WTC11 (cell line): ENCODE measurements around the gene GNG14. TPM values are rescaled to one million over a fixed set of nuclear protein-coding genes. Genes with fewer than 3 reads are reported as not detected.

Experiments used
- ATAC-seq: fragments of 200-7000 bp; cut with Tn5 transposase; 2 replicates; pipeline ENCODE4 v1.10.0; 2021; ENCODE audit warnings: mild to moderate bottlenecking, moderate library complexity
- CTCF ChIA-PET: fragments of 300-600 bp; sonication (Branson Sonifier 250); formaldehyde crosslinking; loops from one replicate; lab custom pipeline; 2021; ENCODE audit warnings: antibody characterized with exemption; lab: Charles Lee
- POLR2A ChIA-PET: fragments of 350-600 bp; sonication (Branson Sonifier 250); formaldehyde crosslinking; loops from one replicate; lab custom pipeline; 2021; ENCODE audit warnings: antibody characterized with exemption; lab: Charles Lee
- DNase-seq: peaks from one replicate; pipeline ENCODE4 v3.0.0; 2021; ENCODE audit warnings: low spot score
- H3K27ac Mint-ChIP-seq: 2 replicates; pipeline ENCODE4 v1.8.0; 2021; ENCODE audit warnings: mixed read lengths
- H3K27me3 Mint-ChIP-seq: 2 replicates; pipeline ENCODE4 v1.8.0; 2021; ENCODE audit warnings: low read depth, mild to moderate bottlenecking, moderate library complexity, mixed read lengths
- H3K36me3 Mint-ChIP-seq: 2 replicates; pipeline ENCODE4 v1.8.0; 2021; ENCODE audit warnings: mixed read lengths
- H3K4me1 Mint-ChIP-seq: 2 replicates; pipeline ENCODE4 v1.8.0; 2022; ENCODE audit warnings: mixed read lengths
- H3K4me3 Mint-ChIP-seq: 2 replicates; pipeline ENCODE4 v1.8.0; 2021; ENCODE audit warnings: mild to moderate bottlenecking, moderate library complexity, mixed read lengths
- H3K9me3 Mint-ChIP-seq: 2 replicates; pipeline ENCODE4 v1.8.0; 2021; ENCODE audit warnings: mixed read lengths
- ATF1 ChIP-seq: sonication (generic); formaldehyde crosslinking; IDR thresholded peaks from 2 replicates; pipeline ENCODE4 v1.8.1; 2023; ENCODE audit warnings: mild to moderate bottlenecking, moderate library complexity, missing genetic modification reagents
- EMX1 ChIP-seq: fragments of 250-450 bp; sonication (Bioruptor Pico); IDR thresholded peaks from 2 replicates; pipeline ENCODE4 v1.8.0; 2021; ENCODE audit warnings: mild to moderate bottlenecking
- ERG ChIP-seq: fragments of 250-450 bp; sonication (Bioruptor Pico); IDR thresholded peaks from 2 replicates; pipeline ENCODE4 v1.8.0; 2021; ENCODE audit warnings: mild to moderate bottlenecking
- ETV6 ChIP-seq: sonication (generic); formaldehyde crosslinking; IDR thresholded peaks from 2 replicates; pipeline ENCODE4 v1.8.1; 2022; ENCODE audit warnings: mild to moderate bottlenecking, missing genetic modification reagents
- FOXP4 ChIP-seq: sonication (generic); formaldehyde crosslinking; IDR thresholded peaks from 2 replicates; pipeline ENCODE4 v1.8.0; 2022; ENCODE audit warnings: mild to moderate bottlenecking, missing genetic modification reagents
- MAX ChIP-seq: sonication (generic); formaldehyde crosslinking; IDR thresholded peaks from 2 replicates; pipeline ENCODE4 v1.8.0; 2022; ENCODE audit warnings: mild to moderate bottlenecking, missing genetic modification reagents
- NR3C1 ChIP-seq: sonication (generic); formaldehyde crosslinking; conservative IDR thresholded peaks from 2 replicates; pipeline ENCODE4 v1.8.1; 2023; ENCODE audit warnings: low read depth, mild to moderate bottlenecking, missing genetic modification reagents
- PRDM15 ChIP-seq: sonication (generic); formaldehyde crosslinking; IDR thresholded peaks from 2 replicates; pipeline ENCODE4 v1.8.0; 2022; ENCODE audit warnings: missing genetic modification reagents
- SMAD3 ChIP-seq: sonication (generic); formaldehyde crosslinking; IDR thresholded peaks from 2 replicates; pipeline ENCODE4 v1.8.0; 2022; ENCODE audit warnings: missing genetic modification reagents, mild to moderate bottlenecking, borderline replicate concordance
- TEAD1 ChIP-seq: sonication (generic); formaldehyde crosslinking; IDR thresholded peaks from 2 replicates; pipeline ENCODE4 v1.8.0; 2022; ENCODE audit warnings: mild to moderate bottlenecking, missing genetic modification reagents
- ZBTB43 ChIP-seq: sonication (generic); formaldehyde crosslinking; IDR thresholded peaks from 2 replicates; pipeline ENCODE4 v1.8.1; 2023; ENCODE audit warnings: mild to moderate bottlenecking, missing genetic modification reagents
- ZNF263 ChIP-seq: sonication (generic); formaldehyde crosslinking; IDR thresholded peaks from 2 replicates; pipeline ENCODE4 v1.8.1; 2022; ENCODE audit warnings: low read depth, mild to moderate bottlenecking, moderate library complexity, missing genetic modification reagents
- ZNF317 ChIP-seq: sonication (generic); formaldehyde crosslinking; IDR thresholded peaks from 2 replicates; pipeline ENCODE4 v1.8.1; 2023; ENCODE audit warnings: low read depth, mild to moderate bottlenecking, moderate library complexity, missing genetic modification reagents, borderline replicate concordance
- ZNF416 ChIP-seq: fragments of 250-450 bp; sonication (Bioruptor Pico); IDR thresholded peaks from 2 replicates; pipeline ENCODE4 v1.9.0; 2021; ENCODE audit warnings: mild to moderate bottlenecking, inconsistent platforms
- ZSCAN18 ChIP-seq: fragments of 250-450 bp; sonication (Bioruptor Pico); IDR thresholded peaks from 2 replicates; pipeline ENCODE4 v2.1.2; 2022; ENCODE audit warnings: mild to moderate bottlenecking, moderate library complexity
- total RNA-seq: library from RNA; stranded (reverse); gene quantifications from 3 replicates; pipeline ENCODE4 v1.2.3, GENCODE V29; 2021

The GNG14 gene
- total RNA-seq, 1 experiment from 2014 or later, result not detected

- peak; percentile 11; the same call in 1 of the 2 replicates for TF ChIP-seq MAX (CRISPR knock-in tag)
- TF ChIP-seq ATF1 (CRISPR knock-in tag), result no peak
Measured at GRCh38 chr19:12669270-12670158, 18.3 kb upstream of the GNG14 start (continued).

GRCh38 chr19:12670159-12670928 lies 17.5 kb upstream of the GNG14 start:
- CTCF ChIA-PET, result interaction anchor here (2.9 to 3.1 kb wide), 2 partner anchors 11 to 22 kb away, joined by 22 to 23 read pairs; partner anchors contain the start of gene DHPS
- Mint-ChIP-seq H3K4me1 (peaks cover 30% of the 10 kb centered on the region), H3K9me3 (no peaks in the 10 kb centered on the region), H3K36me3 (peaks cover 25% of the 10 kb centered on the region), H3K27ac (peak overlapping the region; percentile 100)
- no peak for ATAC-seq
- no peak for DNase-seq
- TF ChIP-seq ERG (CRISPR knock-in tag) (peak; percentile 40; the same call in 1 of the 2 replicates), NR3C1 (CRISPR knock-in tag) (no peak), ZNF317 (CRISPR knock-in tag) (no peak), EMX1 (CRISPR knock-in tag) (0 out of 2 replicates have a peak, but pooled peaks have one; percentile 69), ZNF416 (peak; percentile 27; the same call in 1 of the 2 replicates), ETV6 (no peak), ZBTB43 (no peak), PRDM15 (peak; percentile 28; the same call in 1 of the 2 replicates)
- TF ChIP-seq, all 79 proteins: peak for 4
- Mint-ChIP-seq H3K27me3 (no peaks in the 10 kb centered on the region), H3K4me3 (peak overlapping the region; percentile 98)
- POLR2A ChIA-PET, result interaction anchor here (0.6 to 1.2 kb wide), 2 partner anchors 13 to 31 kb away, joined by 3 to 4 read pairs; no protein-coding TSS in a partner anchor

- H3K4me3 Mint-ChIP-seq, result no peak overlapping the region
- DNase-seq, result no peak
- H3K27ac Mint-ChIP-seq, result no peak overlapping the region
- peaks cover 40% of the 10 kb centered on the region for H3K36me3 Mint-ChIP-seq
- ChIA-PET CTCF (interaction anchor here (0.6 to 3.1 kb wide), 39 partner anchors 9 to 875 kb away, joined by 3 to 38 read pairs (median 4); partner anchors contain the start of genes DHPS, TNPO2, ZNF491 and ZNF700), POLR2A (interaction anchor here (0.9 kb wide), 1 partner anchor 24 kb away, joined by 3 read pairs; the partner anchor contains the start of gene FBXW9)
- ATAC-seq, result no peak
- no peaks in the 10 kb centered on the region for H3K9me3 Mint-ChIP-seq
- H3K27me3 Mint-ChIP-seq, result no peaks in the 10 kb centered on the region
- H3K4me1 Mint-ChIP-seq, result peaks cover 17% of the 10 kb centered on the region
- TF ChIP-seq SMAD3 (CRISPR knock-in tag), result no peak
- no peak for TF ChIP-seq TEAD1
- TF ChIP-seq ZNF263, result no peak
- TF ChIP-seq ETV6, result no peak
- no peak for TF ChIP-seq FOXP4
- TF ChIP-seq ZSCAN18 (CRISPR knock-in tag), result no peak
Measured at GRCh38 chr19:12672744-12673143, 15.1 kb upstream of the GNG14 start.
